Ectodermal cell (in vitro differentiated cells): ENCODE data around the gene TIMM21.

ENCODE experiments used
- H3K27ac ChIP-seq: 2 replicates; pipeline ENCODE4 v1.7.0; 2013; ENCODE audit warnings: mild to moderate bottlenecking, low read depth, low read length; ENCODE audit not compliant: insufficient read depth, poor library complexity, severe bottlenecking
- H3K27me3 ChIP-seq: 2 replicates; pipeline ENCODE4 v1.7.0; 2013; ENCODE audit warnings: mild to moderate bottlenecking, low read length; ENCODE audit not compliant: insufficient read depth, control insufficient read depth, poor library complexity, severe bottlenecking
- H3K36me3 ChIP-seq: one replicate; pipeline ENCODE4 v1.7.0; 2013; ENCODE audit warnings: low read length; ENCODE audit not compliant: control insufficient read depth, insufficient read depth
- H3K4me1 ChIP-seq: one replicate; pipeline ENCODE4 v1.7.0; 2013; ENCODE audit warnings: low read length; ENCODE audit not compliant: control insufficient read depth, insufficient read depth
- H3K4me3 ChIP-seq: 2 replicates; pipeline ENCODE4 v1.7.0; 2013; ENCODE audit warnings: low read depth, low read length, control low read depth; ENCODE audit not compliant: insufficient read depth
- H3K9me3 ChIP-seq: 2 replicates; pipeline ENCODE4 v1.7.0; 2013; ENCODE audit warnings: mild to moderate bottlenecking, low read length, moderate library complexity; ENCODE audit not compliant: control insufficient read depth
- WGBS, 2 experiments: methylation state at CpG; one replicate each; pipeline ENCODE4 v1.1.7; 2013; ENCODE audit warnings: missing lambda C conversion rate in 2 of 2; 5-methylcytosine and 5-hydroxymethylcytosine counted together

The TIMM21 gene

GRCh38 chr18:74166386-74166785 lies 18.1 kb downstream of the TIMM21 start:
- Histone ChIP-seq H3K27me3 (no peaks in the 10 kb centered on the region), H3K4me3 (no peak overlapping the region), H3K36me3 (no peaks in the 10 kb centered on the region), H3K9me3 (no peaks in the 10 kb centered on the region), H3K27ac (no peak overlapping the region), H3K4me1 (no peaks in the 10 kb centered on the region)
- 89% methylated on average over 7 of the region's 7 CpGs for WGBS, 2 experiments

DNA sequence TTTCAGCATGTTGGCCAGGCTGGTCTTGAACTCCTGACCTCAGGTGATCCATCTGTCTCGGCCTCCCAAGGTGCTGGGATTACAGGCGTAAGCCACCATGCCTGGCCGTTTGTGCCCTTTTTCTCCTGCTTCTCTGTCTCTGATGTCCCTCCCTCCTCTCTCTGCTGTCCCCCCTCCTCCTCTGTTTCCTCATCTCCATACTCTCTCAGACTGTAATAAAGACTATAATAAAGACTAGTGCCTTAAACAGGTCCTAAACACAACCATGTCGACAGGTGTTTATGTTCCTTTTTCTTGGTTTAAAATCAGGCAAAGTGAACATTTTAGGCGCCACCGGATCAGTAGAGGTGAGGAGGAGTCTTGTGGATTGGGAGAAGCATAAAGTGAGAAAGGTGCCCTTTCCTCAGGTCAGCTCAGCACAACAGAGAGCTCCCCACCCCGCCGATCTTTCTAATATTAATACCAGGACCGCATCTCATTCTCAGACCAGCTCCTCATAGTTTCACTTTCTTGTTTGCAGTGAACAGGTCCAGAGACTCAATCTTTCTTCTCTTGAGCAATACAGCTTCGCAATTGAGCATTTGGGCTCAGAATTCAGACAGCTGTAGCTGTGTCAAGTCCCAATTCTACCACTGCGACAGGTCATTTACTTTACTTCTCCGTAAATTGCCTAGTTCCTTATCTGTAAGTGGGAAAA lies 23.7 kb downstream of the TIMM21 start:
- H3K27me3 ChIP-seq, result no peaks in the 10 kb centered on the region
- no peaks in the 10 kb centered on the region for H3K4me1 ChIP-seq
- 93 to 95% methylated on average over 11 to 12 of the region's 12 CpGs for WGBS, 2 experiments
- H3K27ac ChIP-seq, result no peak overlapping the region
- H3K9me3 ChIP-seq, result no peaks in the 10 kb centered on the region
- no peaks in the 10 kb centered on the region for H3K36me3 ChIP-seq
- no peak overlapping the region for H3K4me3 ChIP-seq

- Histone ChIP-seq H3K27ac (no peak overlapping the region), H3K4me1 (no peaks in the 10 kb centered on the region), H3K36me3 (no peaks in the 10 kb centered on the region), H3K9me3 (no peaks in the 10 kb centered on the region), H3K27me3 (no peaks in the 10 kb centered on the region), H3K4me3 (no peak overlapping the region)
- WGBS, 2 experiments, result 93 to 94% methylated on average over 27 of the region's 27 CpGs
These were observed 24.5 kb downstream of the TIMM21 start for GRCh38 chr18:74172697-74173433.

DNA sequence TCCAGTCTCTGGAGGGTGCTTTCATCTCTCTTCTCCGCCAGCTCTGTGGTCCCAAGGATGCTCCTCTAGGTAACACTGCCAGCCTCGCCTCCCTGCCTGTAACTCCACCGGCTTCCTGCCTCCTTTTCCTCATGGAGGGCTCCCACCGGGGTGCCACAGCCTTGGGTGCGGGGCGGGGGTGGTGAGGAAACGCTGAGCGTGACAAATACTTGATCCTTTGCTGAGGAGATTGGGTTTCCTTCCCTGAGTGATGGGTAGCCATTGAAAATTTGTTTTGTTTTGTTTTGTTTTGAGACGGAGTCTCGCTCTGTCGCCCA lies 25.1 kb downstream of the TIMM21 start:
- H3K9me3 ChIP-seq, result no peaks in the 10 kb centered on the region
- no peak overlapping the region for H3K27ac ChIP-seq
- no peaks in the 10 kb centered on the region for H3K4me1 ChIP-seq
- no peaks in the 10 kb centered on the region for H3K36me3 ChIP-seq
- 96% methylated on average over 9 to 11 of the region's 11 CpGs for WGBS, 2 experiments
- no peak overlapping the region for H3K4me3 ChIP-seq
- no peaks in the 10 kb centered on the region for H3K27me3 ChIP-seq

GRCh38 chr18:74175658-74176057 lies 27.3 kb downstream of the TIMM21 start:
- no peaks in the 10 kb centered on the region for H3K4me1 ChIP-seq
- H3K27me3 ChIP-seq, result no peaks in the 10 kb centered on the region
- H3K36me3 ChIP-seq, result no peaks in the 10 kb centered on the region
- WGBS, 2 experiments, result 94 to 98% methylated on average over 6 of the region's 6 CpGs
- no peak overlapping the region for H3K27ac ChIP-seq
- H3K4me3 ChIP-seq, result no peak overlapping the region
- no peaks in the 10 kb centered on the region for H3K9me3 ChIP-seq

GRCh38 chr18:74178884-74179283 lies 30.6 kb downstream of the TIMM21 start:
- H3K27me3 ChIP-seq, result no peaks in the 10 kb centered on the region
- no peak overlapping the region for H3K27ac ChIP-seq
- H3K4me1 ChIP-seq, result no peaks in the 10 kb centered on the region
- no peaks in the 10 kb centered on the region for H3K9me3 ChIP-seq
- 90 to 94% methylated on average over 1 of the region's 1 CpG for WGBS, 2 experiments
- no peaks in the 10 kb centered on the region for H3K36me3 ChIP-seq
- H3K4me3 ChIP-seq, result no peak overlapping the region

DNA sequence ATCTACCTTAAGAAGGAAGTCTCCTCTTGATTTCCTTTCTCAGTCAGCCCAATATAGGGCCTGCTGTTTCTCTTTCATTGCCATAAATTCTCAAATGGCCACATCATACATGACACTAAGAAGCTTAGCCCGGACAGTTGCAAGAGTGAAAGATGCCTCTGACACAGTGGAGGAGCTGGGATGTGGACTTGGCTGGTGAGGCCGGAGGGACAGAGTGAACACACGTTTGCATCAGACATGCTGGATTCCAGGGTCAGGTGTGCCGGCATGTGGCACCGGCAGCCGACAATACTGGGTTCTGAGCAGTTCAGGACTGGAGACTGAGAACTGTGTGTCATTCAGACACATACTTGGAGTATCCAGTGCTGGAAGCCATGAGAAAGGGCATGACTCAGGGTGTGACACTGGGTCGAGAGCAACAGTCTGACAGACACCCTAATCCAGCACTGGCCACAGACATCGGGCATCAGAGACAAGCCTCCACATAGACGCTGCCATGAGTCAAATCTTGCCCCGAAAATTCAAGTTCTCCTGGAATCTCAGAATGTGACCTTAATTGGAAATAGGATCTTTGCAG lies 31.4 kb downstream of the TIMM21 start:
- H3K27me3 ChIP-seq, result no peaks in the 10 kb centered on the region
- H3K4me3 ChIP-seq, result no peak overlapping the region
- 84% methylated on average over 10 of the region's 10 CpGs for WGBS, 2 experiments
- no peaks in the 10 kb centered on the region for H3K9me3 ChIP-seq
- H3K36me3 ChIP-seq, result no peaks in the 10 kb centered on the region
- H3K4me1 ChIP-seq, result no peaks in the 10 kb centered on the region
- H3K27ac ChIP-seq, result no peak overlapping the region

DNA sequence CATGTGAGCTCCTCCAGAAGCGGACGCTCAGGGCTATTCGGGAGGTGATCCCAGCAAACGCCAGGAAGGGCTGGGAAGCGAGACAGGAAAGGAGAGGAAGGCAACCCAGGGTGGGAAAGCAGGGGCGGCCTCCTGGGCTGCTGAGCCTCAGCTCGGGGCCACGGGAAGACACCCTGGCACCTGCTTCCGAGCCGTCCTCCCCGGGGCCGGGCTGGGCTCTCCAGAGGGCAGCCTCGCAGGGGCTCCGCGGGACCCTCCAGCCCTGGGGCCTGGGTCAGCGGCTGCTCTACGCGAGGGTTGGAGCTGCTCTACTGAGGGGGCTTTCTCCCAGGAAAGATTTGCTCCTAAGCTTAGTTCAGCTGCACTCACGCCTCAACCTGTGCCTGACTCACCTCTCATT lies 34.0 kb downstream of the TIMM21 start:
- H3K4me3 ChIP-seq, result no peak overlapping the region
- WGBS, 2 experiments, result 96 to 97% methylated on average over 19 of the region's 19 CpGs
- H3K36me3 ChIP-seq, result no peaks in the 10 kb centered on the region
- no peak overlapping the region for H3K27ac ChIP-seq
- no peaks in the 10 kb centered on the region for H3K4me1 ChIP-seq
- no peaks in the 10 kb centered on the region for H3K9me3 ChIP-seq
- no peaks in the 10 kb centered on the region for H3K27me3 ChIP-seq

DNA sequence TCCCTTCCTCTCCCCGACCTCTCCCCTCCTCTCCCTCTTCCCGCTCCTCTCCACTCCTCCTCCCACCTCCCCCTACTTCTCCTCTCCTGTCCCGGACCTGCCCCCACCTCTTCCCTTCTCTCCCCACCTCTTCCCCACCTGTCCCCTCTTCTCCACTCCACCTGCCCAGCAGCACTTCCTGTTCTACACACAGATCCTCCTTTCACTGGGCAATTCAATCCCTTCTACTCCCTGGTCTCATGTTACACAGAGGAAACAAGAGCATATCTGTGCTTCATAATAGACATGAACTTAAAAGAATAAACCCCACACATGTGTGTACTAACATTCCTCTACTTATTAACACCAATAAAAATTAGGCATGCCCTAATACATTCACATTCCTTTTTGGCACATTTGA lies 34.8 kb downstream of the TIMM21 start:
- Histone ChIP-seq H3K27ac (no peak overlapping the region), H3K27me3 (no peaks in the 10 kb centered on the region), H3K36me3 (no peaks in the 10 kb centered on the region), H3K9me3 (no peaks in the 10 kb centered on the region), H3K4me1 (no peaks in the 10 kb centered on the region), H3K4me3 (no peak overlapping the region)
- WGBS, 2 experiments, result 82 to 83% methylated on average over 3 of the region's 3 CpGs

DNA sequence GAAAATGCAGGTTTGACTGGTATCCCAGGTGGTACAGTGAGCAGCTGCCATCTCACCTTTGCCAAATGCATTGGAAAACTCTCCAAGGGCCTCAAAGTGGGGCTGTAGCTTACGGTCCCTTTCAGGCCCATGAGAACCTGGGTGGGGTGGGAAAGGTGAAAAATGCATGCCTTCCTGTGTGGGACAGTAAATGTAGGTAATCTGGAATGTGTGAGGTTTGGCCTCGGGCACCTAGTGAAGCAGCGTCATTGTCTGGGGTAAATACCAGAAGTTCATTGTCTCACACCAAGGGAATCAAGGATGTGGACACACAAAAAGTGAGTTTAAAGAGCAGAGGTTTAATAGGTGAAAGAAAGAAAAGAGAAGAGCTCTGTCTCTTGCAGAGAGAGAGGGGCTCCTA lies 36.6 kb downstream of the TIMM21 start:
- Histone ChIP-seq H3K4me1 (peaks cover 3% of the 10 kb centered on the region), H3K36me3 (no peaks in the 10 kb centered on the region), H3K27ac (no peak overlapping the region), H3K9me3 (no peaks in the 10 kb centered on the region), H3K4me3 (no peak overlapping the region), H3K27me3 (no peaks in the 10 kb centered on the region)
- 75 to 84% methylated on average over 3 of the region's 3 CpGs for WGBS, 2 experiments
